Loucy (cell line): ENCODE results near the gene GAGE13.
"Not testable (repeated sequence)": the region's sequence is repeated elsewhere in the genome, so short reads cannot be mapped to it uniquely, and the experiment has no call there.

Experiments
- CTCF ChIP-seq: fragments of 200-600 bp; sonication (generic); conservative IDR thresholded peaks from 2 replicates; pipeline ENCODE4 v1.5.1; 2014; ENCODE audit warnings: mild to moderate bottlenecking, antibody characterized with exemption, low read length
- EZH2phosphoT487 ChIP-seq: fragments of 200-600 bp; IDR thresholded peaks from 2 replicates; pipeline ENCODE4 v1.6.1; 2018; ENCODE audit warnings: antibody characterized with exemption, mild to moderate bottlenecking, moderate library complexity, borderline replicate concordance

GRCh38 chrX:49323735-49324134, 7.6 kb upstream of the GAGE13 start:
- not testable (repeated sequence) for TF ChIP-seq CTCF, EZH2phosphoT487
